ENCODE data around the gene CCNI2.

CCNI2 gene, protein sequence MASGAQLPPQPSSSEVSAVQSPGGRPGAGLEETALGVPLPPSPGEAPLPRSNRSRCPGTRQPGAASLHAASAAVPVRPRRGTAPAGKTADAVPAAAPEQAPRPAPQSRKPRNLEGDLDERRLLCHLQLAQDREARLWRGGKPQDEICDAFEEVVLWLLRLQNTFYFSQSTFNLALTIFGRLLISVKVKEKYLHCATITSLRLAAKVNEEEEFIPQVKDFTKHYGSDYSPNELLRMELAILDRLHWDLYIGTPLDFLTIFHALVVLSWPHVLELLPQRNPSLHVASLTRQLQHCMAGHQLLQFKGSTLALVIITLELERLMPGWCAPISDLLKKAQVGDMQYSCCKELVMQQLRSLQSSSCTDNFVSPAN

DNA sequence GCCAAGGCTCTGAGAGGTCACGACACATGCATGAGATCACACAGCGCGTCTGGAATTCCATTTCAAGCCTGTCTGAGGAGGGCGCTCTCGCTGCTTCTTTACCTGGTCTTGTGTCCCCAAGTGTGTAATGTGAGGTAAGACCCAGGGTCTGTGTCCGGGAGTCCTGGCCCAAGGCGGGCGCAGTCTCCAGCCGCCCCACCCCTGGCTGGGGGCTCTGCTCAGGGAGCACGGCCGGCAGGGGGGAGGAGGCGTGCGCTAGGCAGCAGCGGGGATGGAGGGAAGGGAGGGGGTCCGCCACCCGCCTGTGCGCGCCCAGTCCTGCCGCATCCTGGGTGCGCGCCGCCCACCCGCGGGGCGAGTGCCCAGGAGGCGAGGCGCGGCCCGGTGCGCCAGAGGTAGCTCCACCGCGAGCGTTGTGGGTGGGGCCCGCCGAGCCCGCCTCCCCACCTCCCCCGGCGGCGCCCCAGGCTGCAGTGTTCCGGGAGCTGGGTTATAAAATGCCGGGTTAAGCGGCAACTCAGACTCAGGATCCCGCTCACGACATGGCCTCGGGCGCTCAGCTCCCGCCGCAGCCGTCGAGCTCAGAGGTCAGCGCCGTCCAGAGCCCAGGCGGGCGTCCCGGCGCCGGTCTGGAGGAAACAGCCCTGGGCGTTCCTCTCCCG is at the start of gene CCNI2:
Gene CCNI2, plus strand, starts transcription at position 473 of the 662 bp plus-strand sequence. Its CDS starts 70 bp downstream, at position 543.
- in situ Hi-C loops (cut with HindIII; ENCODE audit: low pct_unique_long_range_greater_than_20kb, low sequenced_read_pairs) = no loop called here

DNA sequence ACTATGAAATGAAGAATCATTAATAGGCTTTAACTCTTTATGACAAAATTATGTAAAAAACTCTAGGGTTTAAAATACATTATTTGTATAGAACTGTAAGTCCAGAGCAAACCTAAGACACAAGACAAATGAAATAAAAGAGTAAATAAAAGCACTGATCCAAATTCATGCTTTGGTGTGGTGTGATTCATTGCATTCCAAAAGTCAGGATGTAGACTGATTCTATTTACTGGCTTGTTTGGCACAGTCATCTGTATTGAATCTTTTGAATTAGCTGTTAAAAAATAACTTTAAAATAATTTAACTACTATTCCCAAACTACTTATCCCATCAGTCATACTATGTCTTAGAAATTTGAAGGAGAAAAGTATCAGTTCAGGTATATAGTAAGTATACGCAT is 42.4 kb upstream of the CCNI2 start:
- in situ Hi-C loops (cut with HindIII; ENCODE audit: low pct_unique_long_range_greater_than_20kb, low sequenced_read_pairs) = no loop called here
- DNase-seq (ENCODE audit: low read depth in 1 of 2, low spot score in 1 of 2) = no peak

More for the DNA sequence above, at the start of gene CCNI2:
- TF ChIP-seq JUND (IDR thresholded peaks at IDR 0.05; ENCODE audit: low read depth) = no peak
- DNase-seq (ENCODE audit: low read depth in 1 of 2, low spot score in 1 of 2) = peak; percentile 68 to 71

GRCh38 chr5:132708645-132709044 is 38.6 kb upstream of the CCNI2 start:
- DNase-seq (ENCODE audit: low read depth in 1 of 2, low spot score in 1 of 2) = no peak
- in situ Hi-C loops (cut with HindIII; ENCODE audit: low pct_unique_long_range_greater_than_20kb, low sequenced_read_pairs) = no loop called here

More for the DNA sequence above, 42.4 kb upstream of the CCNI2 start:
- TF ChIP-seq JUND (IDR thresholded peaks at IDR 0.05; ENCODE audit: low read depth) = no peak

DNA sequence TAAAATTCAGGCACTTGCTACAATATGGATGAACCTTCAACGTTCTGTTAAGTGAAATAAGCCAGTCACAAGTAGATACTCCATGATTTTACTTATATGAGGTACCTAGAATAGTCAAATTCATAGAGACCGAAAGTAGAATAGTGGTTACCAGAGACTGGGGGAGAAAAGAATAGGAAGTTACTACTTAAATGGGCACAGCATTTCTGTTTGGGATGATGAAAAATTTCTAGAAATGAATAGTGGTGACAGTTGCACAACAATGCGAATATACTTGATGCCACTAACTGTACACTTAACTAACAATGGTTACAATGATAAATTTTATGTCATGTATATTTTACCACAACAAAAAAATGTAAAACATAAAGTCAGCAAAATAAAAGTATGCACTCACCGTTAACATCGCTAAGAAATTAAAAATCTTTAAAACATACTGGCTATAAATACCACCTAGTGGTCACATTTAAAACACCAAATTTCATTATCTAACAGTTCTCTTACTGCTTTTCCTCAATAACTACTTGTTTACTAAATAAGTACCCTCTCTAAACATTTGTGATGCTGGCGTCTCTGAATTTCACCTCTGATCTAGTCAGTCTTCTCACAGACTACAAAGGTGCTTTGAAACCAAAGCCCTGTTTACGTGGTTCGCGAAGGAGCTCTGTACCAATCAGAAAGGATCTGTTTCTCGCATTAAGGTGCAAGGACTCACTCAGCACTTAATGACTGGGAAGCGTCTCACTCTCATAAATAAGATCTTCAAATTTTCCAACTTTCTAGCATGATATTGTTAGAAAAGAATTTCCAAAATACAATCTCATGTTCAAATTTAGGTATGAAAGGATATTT is 32.5 kb upstream of the CCNI2 start:
- peak in 1 of 2 experiments; percentile 14 for DNase-seq (ENCODE audit: low read depth in 1 of 2, low spot score in 1 of 2)
- in situ Hi-C loops (cut with HindIII; ENCODE audit: low pct_unique_long_range_greater_than_20kb, low sequenced_read_pairs) = no loop called here
- no peak for TF ChIP-seq JUND (IDR thresholded peaks at IDR 0.05; ENCODE audit: low read depth)

More at GRCh38 chr5:132708645-132709044, 38.6 kb upstream of the CCNI2 start:
- no peak for TF ChIP-seq JUND (IDR thresholded peaks at IDR 0.05; ENCODE audit: low read depth)

GRCh38 chr5:132718544-132719312 is 28.5 kb upstream of the CCNI2 start:
- no peak for TF ChIP-seq JUND (IDR thresholded peaks at IDR 0.05; ENCODE audit: low read depth)
- in situ Hi-C loops (cut with HindIII; ENCODE audit: low pct_unique_long_range_greater_than_20kb, low sequenced_read_pairs) = no loop called here
- no peak for DNase-seq (ENCODE audit: low read depth in 1 of 2, low spot score in 1 of 2)

DNA sequence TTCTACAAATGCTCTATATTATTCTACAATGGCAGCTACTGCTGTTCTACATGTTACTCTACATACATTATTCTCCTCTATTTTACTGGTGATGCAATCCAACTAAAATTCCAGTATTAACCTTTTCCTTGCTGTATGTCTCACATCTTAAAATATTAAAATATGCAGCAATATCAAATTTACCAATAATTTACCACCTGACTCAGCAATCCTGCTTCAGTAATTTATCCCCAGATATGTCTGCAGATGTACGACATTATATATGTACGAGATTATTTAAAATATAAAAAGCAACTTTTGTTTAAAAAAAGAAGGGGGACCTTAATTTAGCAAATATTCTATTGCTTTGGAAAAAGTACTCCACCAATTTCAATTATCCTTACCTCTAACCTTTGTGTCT is 21.5 kb upstream of the CCNI2 start:
- in situ Hi-C loops (cut with HindIII; ENCODE audit: low pct_unique_long_range_greater_than_20kb, low sequenced_read_pairs) = no loop called here
- DNase-seq (ENCODE audit: low read depth in 1 of 2, low spot score in 1 of 2) = no peak
- no peak for TF ChIP-seq JUND (IDR thresholded peaks at IDR 0.05; ENCODE audit: low read depth)

DNA sequence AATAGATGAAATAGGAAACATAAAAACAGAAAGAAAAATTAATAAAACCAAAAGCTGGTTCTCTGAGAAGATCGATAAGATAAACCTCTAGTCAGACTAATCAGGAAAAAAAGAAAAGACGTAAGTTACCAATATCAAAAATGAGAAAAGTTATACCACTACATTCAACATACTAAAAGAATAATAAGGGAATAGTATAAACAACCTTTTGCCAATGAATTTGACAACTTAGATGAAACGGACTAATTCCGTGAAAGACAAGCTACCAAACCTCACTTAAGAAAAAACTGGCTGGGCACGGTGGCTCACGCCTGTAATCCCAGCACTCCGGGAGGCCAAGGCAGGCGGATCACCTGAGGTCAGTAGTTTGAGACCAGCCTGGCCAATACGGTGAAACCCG is 17.3 kb upstream of the CCNI2 start:
- no peak for DNase-seq (ENCODE audit: low read depth in 1 of 2, low spot score in 1 of 2)
- TF ChIP-seq JUND (IDR thresholded peaks at IDR 0.05; ENCODE audit: low read depth) = no peak
- in situ Hi-C loops (cut with HindIII; ENCODE audit: low pct_unique_long_range_greater_than_20kb, low sequenced_read_pairs) = no loop called here

- TF ChIP-seq JUND (IDR thresholded peaks at IDR 0.05; ENCODE audit: low read depth) = no peak
- no peak for DNase-seq (ENCODE audit: low read depth in 1 of 2, low spot score in 1 of 2)
- in situ Hi-C loops (cut with HindIII; ENCODE audit: low pct_unique_long_range_greater_than_20kb, low sequenced_read_pairs) = no loop called here
Observed at GRCh38 chr5:132733499-132734148, 13.6 kb upstream of the CCNI2 start.

DNA sequence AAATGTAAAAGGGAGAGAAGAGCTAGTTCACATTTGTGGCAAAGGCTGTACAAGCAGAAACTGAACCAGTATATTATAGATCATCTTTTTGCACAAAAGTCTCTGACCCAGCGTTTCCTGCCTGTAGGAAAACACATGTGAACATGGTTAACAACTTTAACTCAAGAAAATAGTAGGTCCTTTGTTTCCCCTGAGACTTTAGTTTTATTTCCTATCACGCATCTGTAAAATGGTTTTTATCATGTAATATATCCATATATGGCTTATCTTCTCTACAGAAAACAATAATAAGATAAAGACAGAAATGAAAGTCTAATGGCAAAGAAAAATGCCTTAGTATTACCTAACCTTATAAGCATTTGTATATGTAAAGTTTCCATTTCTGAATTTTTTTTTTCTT is 12.5 kb upstream of the CCNI2 start:
- no peak for DNase-seq (ENCODE audit: low read depth in 1 of 2, low spot score in 1 of 2)
- TF ChIP-seq JUND (IDR thresholded peaks at IDR 0.05; ENCODE audit: low read depth) = no peak
- in situ Hi-C loops (cut with HindIII; ENCODE audit: low pct_unique_long_range_greater_than_20kb, low sequenced_read_pairs) = no loop called here

DNA sequence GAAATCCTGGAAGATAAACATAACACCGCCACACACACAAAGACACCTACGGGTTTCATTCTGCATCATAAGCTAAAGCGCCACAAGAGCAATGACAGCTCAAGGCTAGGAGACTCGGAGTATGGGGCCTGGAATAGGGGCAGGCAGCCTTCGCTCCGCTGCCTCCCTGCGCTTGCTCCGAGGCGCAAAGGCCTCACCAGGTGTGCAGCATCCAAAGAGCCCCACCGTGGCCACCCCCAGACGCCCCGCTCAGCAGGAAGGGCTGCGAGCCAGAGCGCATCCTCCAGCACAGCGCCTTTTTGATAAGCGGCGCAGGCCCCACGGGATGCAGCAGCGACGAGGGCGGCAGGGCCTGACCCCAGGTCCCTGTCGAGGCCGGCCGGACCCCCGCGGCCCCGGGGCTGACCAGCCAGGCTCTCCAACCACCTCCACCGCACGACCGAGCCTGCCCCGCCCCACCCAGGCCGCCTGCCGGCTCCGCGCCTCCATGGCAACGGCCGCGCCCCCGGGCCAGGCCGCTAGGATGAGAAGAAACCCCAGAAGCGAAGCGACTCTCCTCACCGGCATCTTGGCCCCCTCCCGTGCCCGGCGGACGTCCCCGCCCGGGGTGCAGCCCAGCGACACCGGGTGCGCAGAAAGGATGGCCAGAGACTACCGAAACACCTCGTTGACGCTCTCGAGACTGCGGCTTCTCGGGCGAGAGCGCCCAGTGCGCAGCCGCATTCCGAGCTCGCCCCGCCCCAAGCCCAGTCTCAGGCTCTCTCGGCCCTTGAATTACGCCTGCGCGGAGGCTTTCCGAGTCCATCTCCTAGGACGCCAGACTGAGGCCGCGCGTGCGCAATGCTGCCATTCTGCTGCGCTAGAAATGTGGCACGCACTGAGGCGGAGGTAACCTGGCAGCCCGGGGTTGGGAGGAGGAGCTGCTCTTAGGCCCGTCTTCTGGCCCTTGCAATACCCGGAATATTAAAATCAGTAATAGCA is 10.1 kb upstream of the CCNI2 start, which contains the start of gene KIF3A:
Gene KIF3A, minus strand, starts transcription at position 694 of the 981 bp plus-strand sequence. Its CDS starts 127 bp downstream, at position 567.
- DNase-seq (ENCODE audit: low read depth in 1 of 2, low spot score in 1 of 2) = peak; percentile 98 to 99
- no peak for TF ChIP-seq JUND (IDR thresholded peaks at IDR 0.05; ENCODE audit: low read depth)
- in situ Hi-C loops (cut with HindIII; ENCODE audit: low pct_unique_long_range_greater_than_20kb, low sequenced_read_pairs) = no loop called here

All from T47D (cell line).